Forelimb muscle (tissue), 1 donor: ENCODE results near the gene SLC13A1. TPM values are rescaled to one million over a fixed set of nuclear protein-coding genes. Genes with fewer than 3 reads are reported as not detected.
"Not testable (repeated sequence)": the region's sequence is repeated elsewhere in the genome, so short reads cannot be mapped to it uniquely, and the experiment has no call there.

ENCODE experiments used
- DNase-seq: peaks from one replicate; pipeline ENCODE4 v3.0.0-alpha.2; 2013; ENCODE audit warnings: low read depth
- polyA plus RNA-seq: library from polyadenylated mRNA; unstranded; fragments of 120-200 nt; gene quantifications from one replicate; pipeline ENCODE4 v1.2.1, GENCODE V29; 2013; ENCODE audit not compliant: insufficient read length

The SLC13A1 gene
- polyA plus RNA-seq, 1 donor: not detected

- DNase-seq: no peak
These were observed 73.1 kb downstream of the SLC13A1 start for GRCh38 chr7:123126691-123127090.

GRCh38 chr7:123126171-123126570, 73.6 kb downstream of the SLC13A1 start:
- DNase-seq: no peak

- no peak for DNase-seq
These were observed 74.5 kb downstream of the SLC13A1 start for GRCh38 chr7:123125231-123125630.

- DNase-seq: no peak
These were observed 76.9 kb downstream of the SLC13A1 start for GRCh38 chr7:123122916-123123315.

- no peak for DNase-seq
These were observed 79.5 kb downstream of the SLC13A1 start for GRCh38 chr7:123120286-123120685.

GRCh38 chr7:123115331-123115730, 84.4 kb downstream of the SLC13A1 start:
- no peak for DNase-seq

- no peak for DNase-seq
These were observed 85.5 kb downstream of the SLC13A1 start for GRCh38 chr7:123114288-123114687.

GRCh38 chr7:123112833-123113232, 86.9 kb downstream of the SLC13A1 start:
- no peak for DNase-seq

GRCh38 chr7:123099712-123100111, 100.1 kb downstream of the SLC13A1 start:
- no peak for DNase-seq

GRCh38 chr7:123096976-123097375, 102.8 kb downstream of the SLC13A1 start:
- DNase-seq: no peak

- no peak for DNase-seq
These were observed 103.3 kb downstream of the SLC13A1 start for GRCh38 chr7:123096434-123096833.

- no peak for DNase-seq
These were observed 109.3 kb downstream of the SLC13A1 start for GRCh38 chr7:123090456-123090855.

- not testable (repeated sequence) for DNase-seq
These were observed 112.9 kb downstream of the SLC13A1 start for GRCh38 chr7:123086910-123087309.

GRCh38 chr7:123084861-123085260, 114.9 kb downstream of the SLC13A1 start:
- DNase-seq: not testable (repeated sequence)

- DNase-seq: no peak
These were observed 120.7 kb downstream of the SLC13A1 start for GRCh38 chr7:123079021-123079420.

GRCh38 chr7:123075838-123076467, 123.8 kb downstream of the SLC13A1 start:
- DNase-seq: no peak

- DNase-seq: no peak
These were observed 129.0 kb downstream of the SLC13A1 start for GRCh38 chr7:123070702-123071286.

GRCh38 chr7:123067814-123068213, 132.0 kb downstream of the SLC13A1 start:
- no peak for DNase-seq

Other genes starting within 250 kb of the SLC13A1 start
- gene TAS2R16, start 204.3 kb downstream of the SLC13A1 start, polyA plus RNA-seq: not detected